ENCODE measurements around the gene MLLT1. TPM values are rescaled to one million over a fixed set of nuclear protein-coding genes. Genes with fewer than 3 reads are reported as not detected.

The MLLT1 gene
- total RNA-seq, 1 experiment from 2014 or later = 29.0 TPM

- BruUV-seq (replicated peaks) = no TSS peak
- Histone ChIP-seq H3F3A (ENCODE audit: low read length, unreplicated experiment) (no peaks in the 10 kb centered on the region), H3K27me3 (ENCODE audit: low read length) (no peaks in the 10 kb centered on the region), H3K9me3 (ENCODE audit: low read length) (no peaks in the 10 kb centered on the region), H2AFZ (ENCODE audit: low read length) (no peak overlapping the region), H3K9me2 (replicated peaks; ENCODE audit: low read length) (no peaks in the 10 kb centered on the region), H3K4me2 (ENCODE audit: low read length) (no peak overlapping the region), H3K27ac (ENCODE audit: low read length) (no peak overlapping the region), H3K4me1 (ENCODE audit: insufficient read depth, low read length) (no peaks in the 10 kb centered on the region), H3K9ac (ENCODE audit: low read length) (no peak overlapping the region), H3K4me3 (ENCODE audit: low read length) (no peak overlapping the region), H3K36me3 (ENCODE audit: low read depth, low read length) (no peaks in the 10 kb centered on the region; the same call in 1 of the 2 replicates), H3K79me2 (ENCODE audit: low read length) (no peaks in the 10 kb centered on the region), H4K20me1 (ENCODE audit: low read length) (no peaks in the 10 kb centered on the region)
- intact Hi-C loops (cut with micrococcal nuclease) = no loop called here
- POLR2A ChIA-PET (ENCODE audit: unreplicated experiment) = no interaction called here
- TF ChIP-seq EZH2phosphoT487 (IDR thresholded peaks at IDR 0.05; ENCODE audit: borderline replicate concordance, low read length) (no peak), EZH2 (IDR thresholded peaks at IDR 0.05; ENCODE audit: low read length, unreplicated experiment) (no peak), CTCF (conservative IDR thresholded peaks at IDR 0.05; ENCODE audit: low read depth, low read length) (no peak)
- DNase-seq = no peak
- ATAC-seq = no peak
- CTCF ChIA-PET = no interaction called here
These were observed 66.5 kb downstream of the MLLT1 start for GRCh38 chr19:6213266-6213595.

- intact Hi-C loops (cut with micrococcal nuclease) = no loop called here
- Histone ChIP-seq H3K79me2 (ENCODE audit: low read length) (no peaks in the 10 kb centered on the region), H3K4me2 (ENCODE audit: low read length) (no peak overlapping the region), H3K9me2 (replicated peaks; ENCODE audit: low read length) (no peaks in the 10 kb centered on the region), H3K27me3 (ENCODE audit: low read length) (no peaks in the 10 kb centered on the region), H3F3A (ENCODE audit: low read length, unreplicated experiment) (no peaks in the 10 kb centered on the region), H3K4me1 (ENCODE audit: insufficient read depth, low read length) (no peaks in the 10 kb centered on the region), H2AFZ (ENCODE audit: low read length) (no peak overlapping the region), H3K9ac (ENCODE audit: low read length) (no peak overlapping the region), H3K27ac (ENCODE audit: low read length) (no peak overlapping the region), H3K9me3 (ENCODE audit: low read length) (no peaks in the 10 kb centered on the region), H4K20me1 (ENCODE audit: low read length) (no peaks in the 10 kb centered on the region), H3K4me3 (ENCODE audit: low read length) (no peak overlapping the region), H3K36me3 (ENCODE audit: low read depth, low read length) (no peaks in the 10 kb centered on the region)
- POLR2A ChIA-PET (ENCODE audit: unreplicated experiment) = no interaction called here
- no TSS peak for BruUV-seq (replicated peaks)
- no peak for DNase-seq
- ATAC-seq = no peak
- no peak for TF ChIP-seq EZH2phosphoT487 (IDR thresholded peaks at IDR 0.05; ENCODE audit: borderline replicate concordance, low read length)
- TF ChIP-seq CTCF (conservative IDR thresholded peaks at IDR 0.05; ENCODE audit: low read depth, low read length) = no peak
- no peak for TF ChIP-seq EZH2 (IDR thresholded peaks at IDR 0.05; ENCODE audit: low read length, unreplicated experiment)
- CTCF ChIA-PET = no interaction called here
These were observed 67.1 kb downstream of the MLLT1 start for GRCh38 chr19:6212403-6213265.

- H3K4me3 ChIP-seq (ENCODE audit: low read length) = no peak overlapping the region
- H3K9me3 ChIP-seq (ENCODE audit: low read length) = no peaks in the 10 kb centered on the region
- no TSS peak for BruUV-seq (replicated peaks)
- no peaks in the 10 kb centered on the region for H3F3A ChIP-seq (ENCODE audit: low read length, unreplicated experiment)
- no peaks in the 10 kb centered on the region for H4K20me1 ChIP-seq (ENCODE audit: low read length)
- intact Hi-C loops (cut with micrococcal nuclease) = no loop called here
- H3K27me3 ChIP-seq (ENCODE audit: low read length) = no peaks in the 10 kb centered on the region
- no peak overlapping the region for H3K9ac ChIP-seq (ENCODE audit: low read length)
- POLR2A ChIA-PET (ENCODE audit: unreplicated experiment) = no interaction called here
- DNase-seq = no peak
- no peak overlapping the region for H3K4me2 ChIP-seq (ENCODE audit: low read length)
- no peaks in the 10 kb centered on the region for H3K9me2 ChIP-seq (replicated peaks; ENCODE audit: low read length)
- TF ChIP-seq EZH2 (IDR thresholded peaks at IDR 0.05; ENCODE audit: low read length, unreplicated experiment) (no peak), CTCF (conservative IDR thresholded peaks at IDR 0.05; ENCODE audit: low read depth, low read length) (no peak), EZH2phosphoT487 (IDR thresholded peaks at IDR 0.05; ENCODE audit: borderline replicate concordance, low read length) (no peak)
- CTCF ChIA-PET = no interaction called here
- no peak for ATAC-seq
- no peaks in the 10 kb centered on the region for H3K4me1 ChIP-seq (ENCODE audit: insufficient read depth, low read length)
- no peak overlapping the region for H3K27ac ChIP-seq (ENCODE audit: low read length)
- no peak overlapping the region for H2AFZ ChIP-seq (ENCODE audit: low read length)
- no peaks in the 10 kb centered on the region for H3K79me2 ChIP-seq (ENCODE audit: low read length)
- no peaks in the 10 kb centered on the region for H3K36me3 ChIP-seq (ENCODE audit: low read depth, low read length)
These were observed 68.0 kb downstream of the MLLT1 start for GRCh38 chr19:6211632-6212402.

All from PC-3 (cell line).